Bronchial epithelial cell (primary cell): ENCODE data around the gene TIGD1. TPM values are rescaled to one million over a fixed set of nuclear protein-coding genes. Genes with fewer than 3 reads are reported as not detected.

ENCODE experiments used
- DNase-seq: peaks from one replicate; pipeline ENCODE4 v3.0.0-alpha.2; 2010; ENCODE audit warnings: low read depth
- FAIRE-seq: peaks from 2 replicates; lab custom pipeline; 2011; peaks lifted over from hg19 to GRCh38; lab: Jason Lieb, UNC
- H3K27me3 ChIP-seq: 2 replicates; pipeline ENCODE4 v1.5.1; 2011; ENCODE audit warnings: low read length; ENCODE audit not compliant: control insufficient read depth, insufficient read depth
- H3K36me3 ChIP-seq: 2 replicates; pipeline ENCODE4 v1.5.1; 2011; ENCODE audit warnings: low read length; ENCODE audit not compliant: control insufficient read depth, insufficient read depth
- H3K4me3 ChIP-seq: 2 replicates; pipeline ENCODE4 v1.5.1; 2011; ENCODE audit warnings: mild to moderate bottlenecking, low read depth, low read length, control low read depth
- total RNA-seq: library from RNA; depleted of rRNA; stranded (reverse); fragments of >200 nt; gene quantifications from 2 replicates; pipeline ENCODE4 v1.2.1, GENCODE V29; 2014
- TF ChIP-seq, protein P1 (sequence below): IDR thresholded peaks from 2 replicates; pipeline ENCODE4 v1.5.1; 2011; ENCODE audit warnings: mild to moderate bottlenecking, moderate library complexity, low read length, control low read depth, inconsistent platforms; ENCODE audit not compliant: insufficient read depth, severe bottlenecking

TIGD1 gene
- total RNA-seq, 1 donor from 2014 or later, result 1.1 TPM

DNA sequence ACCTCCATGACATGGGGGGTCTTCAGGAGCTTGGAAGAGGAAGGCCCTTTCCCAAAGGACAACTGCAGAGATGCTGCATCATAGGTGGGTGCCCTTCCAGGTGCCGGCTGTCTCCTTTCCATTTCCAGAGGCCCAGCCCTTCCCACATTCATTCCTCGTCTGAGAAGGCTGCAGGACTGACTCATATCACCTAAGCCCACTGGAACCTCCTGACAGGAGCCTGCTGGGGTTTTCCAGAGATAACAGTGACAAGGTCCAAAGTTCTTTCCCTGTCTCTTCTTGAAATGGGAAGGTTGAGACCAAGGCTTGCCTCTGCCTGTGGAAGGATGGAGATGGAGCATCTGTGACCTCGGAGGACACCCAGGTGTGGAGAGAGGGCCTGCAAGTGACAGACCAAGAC is 33.8 kb downstream of the TIGD1 start:
- TF ChIP-seq, protein P1, sequence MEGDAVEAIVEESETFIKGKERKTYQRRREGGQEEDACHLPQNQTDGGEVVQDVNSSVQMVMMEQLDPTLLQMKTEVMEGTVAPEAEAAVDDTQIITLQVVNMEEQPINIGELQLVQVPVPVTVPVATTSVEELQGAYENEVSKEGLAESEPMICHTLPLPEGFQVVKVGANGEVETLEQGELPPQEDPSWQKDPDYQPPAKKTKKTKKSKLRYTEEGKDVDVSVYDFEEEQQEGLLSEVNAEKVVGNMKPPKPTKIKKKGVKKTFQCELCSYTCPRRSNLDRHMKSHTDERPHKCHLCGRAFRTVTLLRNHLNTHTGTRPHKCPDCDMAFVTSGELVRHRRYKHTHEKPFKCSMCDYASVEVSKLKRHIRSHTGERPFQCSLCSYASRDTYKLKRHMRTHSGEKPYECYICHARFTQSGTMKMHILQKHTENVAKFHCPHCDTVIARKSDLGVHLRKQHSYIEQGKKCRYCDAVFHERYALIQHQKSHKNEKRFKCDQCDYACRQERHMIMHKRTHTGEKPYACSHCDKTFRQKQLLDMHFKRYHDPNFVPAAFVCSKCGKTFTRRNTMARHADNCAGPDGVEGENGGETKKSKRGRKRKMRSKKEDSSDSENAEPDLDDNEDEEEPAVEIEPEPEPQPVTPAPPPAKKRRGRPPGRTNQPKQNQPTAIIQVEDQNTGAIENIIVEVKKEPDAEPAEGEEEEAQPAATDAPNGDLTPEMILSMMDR, result no peak
- FAIRE-seq, result no peak
- Histone ChIP-seq H3K36me3 (no peaks in the 10 kb centered on the region), H3K27me3 (peaks cover 3% of the 10 kb centered on the region), H3K4me3 (no peak overlapping the region)
- no peak for DNase-seq

DNA sequence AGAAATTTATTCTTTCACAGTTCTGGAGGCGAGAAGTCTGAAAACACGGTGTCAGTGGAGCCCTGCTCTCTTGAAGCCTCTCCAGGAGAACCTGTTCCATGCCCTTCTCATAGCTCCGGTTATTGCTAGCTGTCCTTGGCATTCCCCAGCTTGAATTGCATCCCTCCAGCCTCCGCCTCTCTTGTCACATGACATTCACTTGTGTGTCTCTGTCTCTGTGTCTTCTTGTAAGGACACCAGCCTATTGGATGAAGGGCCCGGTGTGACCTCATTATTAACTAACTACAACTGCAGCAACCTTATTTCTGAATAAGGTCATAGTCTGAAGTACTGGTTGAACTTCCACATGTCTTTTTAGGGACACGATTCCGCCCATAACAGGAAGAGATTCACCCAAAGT is 34.7 kb downstream of the TIGD1 start:
- Histone ChIP-seq H3K36me3 (no peaks in the 10 kb centered on the region), H3K4me3 (no peak overlapping the region), H3K27me3 (peaks cover 5% of the 10 kb centered on the region)
- TF ChIP-seq, protein P1, result no peak
- FAIRE-seq (no peak), DNase-seq (no peak)

DNA sequence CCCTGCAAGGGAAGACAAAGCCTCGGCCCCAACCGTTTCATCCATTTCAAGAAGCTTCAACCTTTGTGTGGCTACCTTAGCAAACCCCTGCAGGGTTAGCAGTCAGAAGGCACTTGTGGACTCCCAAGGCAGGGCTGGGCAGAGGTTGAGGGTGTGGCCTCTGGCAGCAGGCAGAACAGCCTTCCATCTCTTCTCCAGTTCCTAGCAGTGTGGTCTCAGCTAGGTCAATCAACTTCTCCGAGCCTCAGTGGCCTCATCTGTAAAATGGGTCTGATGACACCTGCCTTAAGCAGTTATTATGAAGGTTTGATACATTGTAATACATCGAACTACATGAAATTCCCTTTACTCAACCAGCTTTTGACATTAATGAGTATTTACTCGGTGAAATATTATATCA is 37.0 kb downstream of the TIGD1 start:
- TF ChIP-seq, protein P1, result no peak
- no peak overlapping the region for H3K4me3 ChIP-seq
- no peaks in the 10 kb centered on the region for H3K36me3 ChIP-seq
- no peak for DNase-seq
- FAIRE-seq, result no peak
- peaks cover 5% of the 10 kb centered on the region for H3K27me3 ChIP-seq

DNA sequence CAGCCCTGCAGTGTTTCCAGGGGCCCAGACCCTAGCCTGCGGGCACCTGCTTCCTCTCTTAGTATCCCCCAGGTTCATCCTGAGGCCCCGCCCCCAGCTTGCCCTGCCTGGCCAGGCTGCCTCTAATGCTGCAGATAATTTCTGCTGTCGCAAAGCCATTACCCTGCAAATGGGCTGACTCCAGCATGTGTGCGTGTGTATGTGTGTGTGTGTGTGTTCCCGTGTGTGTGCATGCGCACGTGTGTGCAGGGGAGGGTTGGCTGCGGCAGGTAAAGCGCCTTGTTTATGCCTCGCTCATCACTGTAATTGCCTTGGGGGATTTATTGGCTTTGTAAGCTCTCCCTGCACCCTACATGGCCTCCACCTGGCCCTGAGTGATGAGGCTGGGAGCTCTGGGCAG is 37.8 kb downstream of the TIGD1 start:
- DNase-seq (no peak), FAIRE-seq (no peak)
- TF ChIP-seq, protein P1, result no peak
- Histone ChIP-seq H3K27me3 (peaks cover 7% of the 10 kb centered on the region), H3K36me3 (no peaks in the 10 kb centered on the region), H3K4me3 (no peak overlapping the region)

DNA sequence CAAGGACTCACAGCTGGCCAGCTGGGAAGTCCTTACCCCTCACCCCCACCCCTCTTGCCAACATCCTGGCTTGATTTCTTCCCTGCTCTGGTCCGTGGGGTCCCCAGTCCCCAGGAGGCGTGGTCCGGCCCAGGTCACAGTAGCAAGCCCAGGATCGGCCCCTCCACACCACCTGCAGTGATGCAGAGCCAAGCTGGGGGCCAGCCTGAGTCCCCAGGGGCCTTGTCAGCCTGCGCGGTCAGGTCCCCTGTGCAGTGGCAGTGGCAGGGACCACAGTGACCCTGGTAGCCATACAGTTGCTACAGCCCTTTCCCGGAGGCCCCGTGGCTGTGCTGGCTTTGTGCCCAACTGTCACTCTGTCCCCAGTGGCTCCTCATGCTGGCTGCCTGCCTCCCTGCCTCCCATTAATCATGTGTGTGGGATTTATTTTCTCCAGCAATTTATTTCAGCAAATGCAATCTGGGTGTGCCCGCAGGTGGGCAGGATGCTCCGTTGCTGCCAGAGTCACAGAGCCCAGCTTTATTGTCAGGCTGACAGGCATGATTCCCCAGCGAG is 38.9 kb downstream of the TIGD1 start:
- H3K27me3 ChIP-seq, result peaks cover 10% of the 10 kb centered on the region
- H3K36me3 ChIP-seq, result no peaks in the 10 kb centered on the region
- no peak overlapping the region for H3K4me3 ChIP-seq
- TF ChIP-seq, protein P1, result no peak
- DNase-seq (no peak), FAIRE-seq (no peak)

DNA sequence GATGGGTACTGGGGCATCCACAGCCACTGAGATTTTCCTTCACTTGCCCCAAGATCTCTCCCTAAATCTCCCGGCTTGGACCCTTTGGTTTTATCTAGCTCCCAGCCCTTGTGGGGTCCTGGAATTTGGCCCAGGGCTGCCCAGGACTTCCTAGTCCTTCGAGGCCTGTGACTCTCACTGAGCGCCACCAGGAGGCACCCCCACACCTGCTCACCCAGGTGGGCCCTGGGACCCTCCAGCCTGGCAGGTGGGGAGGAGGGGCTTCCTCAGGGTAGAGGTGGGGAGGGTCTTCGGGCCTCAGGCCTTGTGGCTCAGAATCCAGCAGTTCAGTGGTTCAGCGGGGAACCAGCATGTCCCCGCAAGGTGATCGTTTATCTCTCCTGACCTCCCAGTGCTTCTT is 42.1 kb downstream of the TIGD1 start:
- peaks cover 29% of the 10 kb centered on the region for H3K27me3 ChIP-seq
- TF ChIP-seq, protein P1, result no peak
- DNase-seq (no peak), FAIRE-seq (no peak)
- H3K4me3 ChIP-seq, result no peak overlapping the region
- H3K36me3 ChIP-seq, result no peaks in the 10 kb centered on the region
